Measurements from ENCODE around the gene ILDR2.

The ILDR2 gene

GRCh38 chr1:166969074-166969677, 6.2 kb downstream of the ILDR2 start:
- no peak for DNase-seq

GRCh38 chr1:166960858-166961474, 14.4 kb downstream of the ILDR2 start:
- DNase-seq, result no peak

- DNase-seq, result no peak
These were observed 18.5 kb downstream of the ILDR2 start for GRCh38 chr1:166956872-166957271.

GRCh38 chr1:166956057-166956850, 19.1 kb downstream of the ILDR2 start:
- DNase-seq, result no peak

- no peak for DNase-seq
These were observed 21.8 kb downstream of the ILDR2 start for GRCh38 chr1:166953491-166953890.

- no peak for DNase-seq
These were observed 23.2 kb downstream of the ILDR2 start for GRCh38 chr1:166952002-166952746.

- no peak for DNase-seq
These were observed 24.3 kb downstream of the ILDR2 start for GRCh38 chr1:166951050-166951449.

- no peak for DNase-seq
These were observed 25.2 kb downstream of the ILDR2 start for GRCh38 chr1:166950156-166950555.

- no peak for DNase-seq
These were observed 26.4 kb downstream of the ILDR2 start for GRCh38 chr1:166948856-166949350.

- no peak for DNase-seq
These were observed 27.8 kb downstream of the ILDR2 start for GRCh38 chr1:166947398-166948043.

GRCh38 chr1:166944186-166944967, 31.0 kb downstream of the ILDR2 start:
- no peak for DNase-seq

- no peak for DNase-seq
These were observed 35.5 kb downstream of the ILDR2 start for GRCh38 chr1:166939741-166940375.

GRCh38 chr1:166937962-166938361, 37.4 kb downstream of the ILDR2 start:
- DNase-seq, result no peak

- no peak for DNase-seq
These were observed 38.0 kb downstream of the ILDR2 start for GRCh38 chr1:166937329-166937728.

GRCh38 chr1:166933633-166934032, 41.7 kb downstream of the ILDR2 start:
- DNase-seq, result no peak

- DNase-seq, result no peak
These were observed 42.2 kb downstream of the ILDR2 start for GRCh38 chr1:166933140-166933539.

- DNase-seq, result no peak
These were observed 45.4 kb downstream of the ILDR2 start for GRCh38 chr1:166929911-166930310.

GRCh38 chr1:166927701-166928100, 47.6 kb downstream of the ILDR2 start:
- no peak for DNase-seq

GRCh38 chr1:166925810-166926478, 49.4 kb downstream of the ILDR2 start:
- DNase-seq, result no peak

- no peak for DNase-seq
These were observed 50.4 kb downstream of the ILDR2 start for GRCh38 chr1:166924823-166925541.

All from GOT3 (cell line).